ENCODE data around the gene MAPRE2.
"Not testable (repeated sequence)": the region's sequence is repeated elsewhere in the genome, so short reads cannot be mapped to it uniquely, and the experiment has no call there.

The MAPRE2 gene

GRCh38 chr18:35091841-35092240 is 50.6 kb downstream of the MAPRE2 start:
- peak; percentile 1 for DNase-seq (ENCODE audit: low read depth)

- DNase-seq (ENCODE audit: low read depth): no peak
Observed at GRCh38 chr18:35095983-35096676, 54.9 kb downstream of the MAPRE2 start.

DNA sequence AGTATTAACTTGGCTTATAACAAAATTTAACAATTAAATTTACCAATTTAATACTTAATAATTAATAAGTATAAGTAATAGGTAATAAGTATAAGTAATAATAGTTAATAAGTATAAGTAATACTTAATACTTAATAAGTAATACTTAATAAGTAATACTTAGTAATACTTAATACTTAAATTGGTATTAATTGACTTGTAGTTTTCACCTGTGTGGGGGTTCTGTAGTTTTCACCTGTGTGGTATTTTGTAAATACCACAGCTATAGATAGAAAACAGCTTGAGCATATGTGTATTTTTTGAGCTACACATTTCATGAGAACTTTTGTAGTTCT is 55.4 kb downstream of the MAPRE2 start:
- no peak for DNase-seq (ENCODE audit: low read depth)

DNA sequence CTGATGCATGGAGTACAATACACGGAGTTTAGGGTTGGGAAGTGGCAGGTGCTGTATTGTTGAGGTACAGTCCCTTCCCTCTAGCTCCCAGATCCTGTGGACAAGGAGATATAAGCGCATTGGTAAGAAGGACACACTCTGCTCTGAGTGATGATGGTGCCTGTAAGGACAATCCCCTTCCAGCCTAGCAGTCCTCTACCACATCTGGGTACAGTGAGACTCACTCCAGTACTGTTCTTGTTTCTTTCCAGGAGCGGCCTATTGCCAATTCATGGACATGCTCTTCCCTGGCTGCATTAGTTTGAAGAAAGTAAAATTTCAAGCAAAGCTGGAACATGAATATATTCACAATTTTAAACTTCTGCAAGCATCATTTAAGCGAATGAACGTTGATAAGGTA is 56.0 kb downstream of the MAPRE2 start:
- DNase-seq (ENCODE audit: low read depth): no peak

GRCh38 chr18:35097763-35098162 is 56.5 kb downstream of the MAPRE2 start:
- no peak for DNase-seq (ENCODE audit: low read depth)

DNA sequence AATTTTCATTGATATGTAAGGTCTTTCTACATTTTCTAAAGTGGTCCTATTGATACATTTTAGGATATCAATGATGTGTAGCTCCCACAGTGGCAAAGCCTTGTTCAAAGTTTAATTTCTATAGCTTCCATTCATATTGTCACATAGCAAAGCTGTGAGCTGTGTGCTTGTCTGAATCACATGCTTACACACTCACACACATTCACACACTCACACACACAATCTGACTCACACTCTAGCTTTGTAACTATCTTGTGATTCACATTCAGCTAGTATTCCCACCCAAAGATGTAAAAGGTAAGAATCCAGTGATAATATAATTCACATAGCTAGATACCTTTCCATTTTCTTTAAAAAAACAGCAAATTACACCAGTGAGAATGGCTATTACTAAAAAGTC is 58.7 kb downstream of the MAPRE2 start:
- no peak for DNase-seq (ENCODE audit: low read depth)

- DNase-seq (ENCODE audit: low read depth): no peak
Observed at GRCh38 chr18:35104391-35105051, 63.3 kb downstream of the MAPRE2 start.

GRCh38 chr18:35106013-35106844 is 65.0 kb downstream of the MAPRE2 start:
- no peak for DNase-seq (ENCODE audit: low read depth)

DNA sequence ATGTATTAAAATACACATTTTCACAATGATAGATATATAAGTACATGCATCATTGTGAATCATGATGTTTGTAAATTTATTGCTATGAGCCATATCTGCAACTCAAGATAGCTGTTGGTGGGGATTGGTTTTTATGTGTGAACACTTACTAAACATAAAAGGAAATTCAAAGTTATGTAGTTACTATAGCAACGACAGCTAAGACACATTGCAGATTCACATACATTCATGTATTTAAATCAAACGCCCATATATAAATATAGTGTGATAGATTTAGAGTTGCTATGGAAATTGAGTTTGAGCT is 65.6 kb downstream of the MAPRE2 start:
- no peak for DNase-seq (ENCODE audit: low read depth)

DNA sequence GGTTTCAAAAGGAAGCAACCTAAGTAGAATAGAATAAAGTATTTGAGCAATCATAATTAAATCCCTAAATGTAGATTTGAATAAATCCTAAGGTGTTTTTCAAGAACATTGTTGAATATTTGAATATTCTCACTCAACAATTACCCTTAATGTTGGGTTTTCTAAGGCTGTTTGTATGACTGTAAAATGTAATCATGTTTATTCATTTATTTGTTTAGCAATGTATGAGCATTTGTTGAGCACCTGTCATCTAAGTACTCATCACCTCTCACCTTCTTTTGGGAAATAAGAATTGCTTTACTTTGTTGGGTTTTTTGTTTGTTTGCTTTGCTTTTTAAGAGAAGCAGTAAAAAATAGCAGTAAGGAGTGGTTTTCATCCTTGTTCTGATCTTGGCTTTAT is 66.0 kb downstream of the MAPRE2 start:
- DNase-seq (ENCODE audit: low read depth): no peak

DNA sequence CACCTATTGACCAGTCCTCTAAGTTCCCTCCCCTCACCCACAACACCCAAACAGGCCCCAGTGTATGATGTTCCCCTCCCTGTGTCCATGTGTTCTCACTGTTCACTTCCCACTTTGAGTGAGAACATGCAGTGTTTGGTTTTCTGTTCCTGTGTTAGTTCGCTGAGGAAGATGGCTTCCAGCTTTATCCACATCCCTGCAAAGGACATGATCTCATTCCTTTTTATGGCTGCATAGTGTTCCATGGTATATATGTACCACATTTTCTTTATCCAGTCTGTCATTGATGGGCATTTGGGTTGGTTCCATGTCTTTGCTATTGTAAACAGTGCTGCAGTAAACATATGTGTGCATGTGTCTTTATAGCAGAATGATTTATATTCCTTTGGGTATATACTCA is 66.9 kb downstream of the MAPRE2 start:
- not testable (repeated sequence) for DNase-seq (ENCODE audit: low read depth)

GRCh38 chr18:35110059-35110458 is 68.8 kb downstream of the MAPRE2 start:
- no peak for DNase-seq (ENCODE audit: low read depth)

- no peak for DNase-seq (ENCODE audit: low read depth)
Observed at GRCh38 chr18:35110554-35111485, 69.6 kb downstream of the MAPRE2 start.

DNA sequence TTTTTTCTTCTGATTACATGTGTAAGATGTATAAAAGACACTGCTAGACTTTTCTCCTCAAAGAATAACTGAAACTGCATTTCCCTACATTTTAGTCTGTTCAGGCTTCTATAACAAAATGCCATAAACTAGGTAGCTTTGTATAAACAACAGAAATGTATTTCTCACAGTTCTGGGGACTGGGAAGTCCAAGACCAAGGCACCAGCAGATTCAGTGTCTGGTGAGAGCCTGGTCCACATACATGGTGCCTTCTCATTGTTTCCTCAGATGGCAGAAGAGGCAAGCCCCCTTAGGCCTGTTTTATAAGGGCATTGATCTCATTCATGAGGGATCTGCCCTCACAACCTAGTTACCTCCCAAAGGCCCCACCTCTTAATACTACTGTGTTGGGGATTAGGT is 71.5 kb downstream of the MAPRE2 start:
- no peak for DNase-seq (ENCODE audit: low read depth)

- no peak for DNase-seq (ENCODE audit: low read depth)
Observed at GRCh38 chr18:35114305-35114704, 73.1 kb downstream of the MAPRE2 start.

GRCh38 chr18:35116784-35117318 is 75.6 kb downstream of the MAPRE2 start:
- DNase-seq (ENCODE audit: low read depth): no peak

GRCh38 chr18:35117372-35117771 is 76.2 kb downstream of the MAPRE2 start:
- DNase-seq (ENCODE audit: low read depth): no peak

DNA sequence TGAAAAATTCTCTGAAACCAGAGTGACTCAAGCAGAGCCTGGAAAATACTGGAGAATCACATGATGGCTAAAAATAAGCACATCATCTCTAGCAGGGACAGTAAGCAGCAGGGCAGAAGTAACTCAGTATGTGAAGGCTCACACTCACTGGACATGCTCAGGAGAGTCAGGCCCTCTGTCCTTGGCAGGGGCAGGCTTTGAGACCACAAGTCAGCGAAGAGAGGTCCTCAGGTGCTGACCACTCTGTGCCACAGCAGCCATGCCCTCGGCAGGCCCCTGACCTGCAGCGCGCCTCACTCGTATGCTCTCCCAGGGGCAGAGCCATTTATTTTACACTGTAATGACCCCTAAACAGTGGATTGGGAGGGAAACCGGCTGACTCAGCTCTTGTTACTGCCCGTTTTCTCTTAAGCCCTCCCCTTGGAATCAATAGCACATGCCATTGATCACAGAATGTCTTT is 76.8 kb downstream of the MAPRE2 start:
- peak; percentile 61 for DNase-seq (ENCODE audit: low read depth)

- no peak for DNase-seq (ENCODE audit: low read depth)
Observed at GRCh38 chr18:35118641-35119040, 77.4 kb downstream of the MAPRE2 start.

GRCh38 chr18:35121038-35121437 is 79.8 kb downstream of the MAPRE2 start:
- no peak for DNase-seq (ENCODE audit: low read depth)

- DNase-seq (ENCODE audit: low read depth): no peak
Observed at GRCh38 chr18:35121531-35121930, 80.3 kb downstream of the MAPRE2 start.

Data from fibroblast of gingiva (primary cell).